HG02610 (cell line): ENCODE data around the gene FLNC.
A peak's percentile ranks its signal among the peaks of the same experiment; 100 is the strongest.

Source experiments
- ATAC-seq: cut with Tn5 transposase; IDR thresholded peaks from one replicate; pipeline ENCODE4 v1.9.1; 2021; ENCODE audit warnings: mild to moderate bottlenecking, moderate library complexity; ENCODE audit not compliant: unreplicated experiment

The FLNC gene

GRCh38 chr7:128860158-128861073, 30.2 kb downstream of the FLNC start:
- ATAC-seq, result no peak

GRCh38 chr7:128861957-128862570, 31.9 kb downstream of the FLNC start:
- ATAC-seq, result no peak

- ATAC-seq, result peak; percentile 90
Observed at GRCh38 chr7:128862571-128863432, 32.6 kb downstream of the FLNC start, which contains the start of gene ATP6V1F. ATP6V1F (plus strand) TSS chr7:128862856; CDS start chr7:128862905, 49 bp downstream.

GRCh38 chr7:128863433-128863989, 33.3 kb downstream of the FLNC start:
- ATAC-seq, result peak; percentile 42

- no peak for ATAC-seq
Observed at GRCh38 chr7:128865303-128865702, 35.1 kb downstream of the FLNC start.

- ATAC-seq, result no peak
Observed at GRCh38 chr7:128865996-128866877, 36.0 kb downstream of the FLNC start.

GRCh38 chr7:128867241-128867640, 37.0 kb downstream of the FLNC start:
- ATAC-seq, result no peak

GRCh38 chr7:128867842-128868623, 37.8 kb downstream of the FLNC start:
- ATAC-seq, result no peak

GRCh38 chr7:128868624-128869137, 38.5 kb downstream of the FLNC start:
- ATAC-seq, result no peak

- ATAC-seq, result peak; percentile 65
Observed at GRCh38 chr7:128869138-128869943, 39.1 kb downstream of the FLNC start.

- ATAC-seq, result peak; percentile 15
Observed at GRCh38 chr7:128869944-128870285, 39.7 kb downstream of the FLNC start.

- ATAC-seq, result no peak
Observed at GRCh38 chr7:128871050-128871449, 40.8 kb downstream of the FLNC start.

- no peak for ATAC-seq
Observed at GRCh38 chr7:128872394-128872824, 42.2 kb downstream of the FLNC start.

- no peak for ATAC-seq
Observed at GRCh38 chr7:128873234-128873633, 43.0 kb downstream of the FLNC start.

GRCh38 chr7:128874140-128875031, 44.2 kb downstream of the FLNC start:
- no peak for ATAC-seq

GRCh38 chr7:128875523-128875948, 45.3 kb downstream of the FLNC start:
- no peak for ATAC-seq

- no peak for ATAC-seq
Observed at GRCh38 chr7:128876127-128876526, 45.9 kb downstream of the FLNC start.
